GM18870 (cell line): ENCODE results near the gene ZFP69.

Experiments used
- ATAC-seq: cut with Tn5 transposase; IDR thresholded peaks from one replicate; pipeline ENCODE4 v1.9.1; 2021; ENCODE audit warnings: moderate library complexity; ENCODE audit not compliant: unreplicated experiment

The ZFP69 gene

GRCh38 chr1:40508375-40509341 is 31.6 kb downstream of the ZFP69 start, which contains the start of gene EXO5:
TSS of gene EXO5 (plus strand) at chr1:40508767. CDS start at chr1:40514545, 5,778 bp downstream.
- no peak for ATAC-seq

GRCh38 chr1:40519517-40519916 is 42.4 kb downstream of the ZFP69 start:
- ATAC-seq: no peak

GRCh38 chr1:40530735-40531380 is 53.8 kb downstream of the ZFP69 start:
- peak; percentile 9 for ATAC-seq

- peak; percentile 93 for ATAC-seq
Observed at GRCh38 chr1:40531381-40532061, 54.4 kb downstream of the ZFP69 start, which contains the start of gene ZNF684. TSS of gene ZNF684 (plus strand) at chr1:40531637. CDS start at chr1:40533167, 1,530 bp downstream.

- no peak for ATAC-seq
Observed at GRCh38 chr1:40532062-40532389, 54.9 kb downstream of the ZFP69 start.

- no peak for ATAC-seq
Observed at GRCh38 chr1:40532844-40533424, 55.8 kb downstream of the ZFP69 start.

GRCh38 chr1:40534589-40534988 is 57.5 kb downstream of the ZFP69 start:
- ATAC-seq: no peak

- ATAC-seq: no peak
Observed at GRCh38 chr1:40535732-40536131, 58.6 kb downstream of the ZFP69 start.

- ATAC-seq: no peak
Observed at GRCh38 chr1:40539338-40539737, 62.2 kb downstream of the ZFP69 start.
